GM23248 (cell line): Measurements from ENCODE around the gene AP1M1. TPM values are rescaled to one million over a fixed set of nuclear protein-coding genes. Genes with fewer than 3 reads are reported as not detected.
A peak's percentile ranks its signal among the peaks of the same experiment; 100 is the strongest.

Experiments used
- DNase-seq: peaks from one replicate; pipeline ENCODE4 v3.0.0-alpha.2; 2015
- H2AFZ ChIP-seq: fragments of 200-600 bp; sonication (generic); 2 replicates; pipeline ENCODE4 v1.6.1; 2016; ENCODE audit warnings: antibody characterized with exemption
- H3F3A ChIP-seq: fragments of 200-600 bp; sonication (generic); 2 replicates; pipeline ENCODE4 v1.6.1; 2016; ENCODE audit warnings: mild to moderate bottlenecking, antibody characterized with exemption, mixed run types; ENCODE audit not compliant: insufficient read depth
- H3K27ac ChIP-seq: fragments of 200-600 bp; sonication (generic); 2 replicates; pipeline ENCODE4 v1.5.1; 2016; ENCODE audit warnings: mild to moderate bottlenecking
- H3K27me3 ChIP-seq: fragments of 200-600 bp; sonication (generic); replicated peaks from 2 replicates; pipeline ENCODE4 v1.6.1; 2016; ENCODE audit warnings: mild to moderate bottlenecking; ENCODE audit not compliant: insufficient read depth
- H3K36me3 ChIP-seq: fragments of 200-600 bp; sonication (generic); 2 replicates; pipeline ENCODE4 v1.6.1; 2016; ENCODE audit warnings: low read depth, mild to moderate bottlenecking
- H3K4me1 ChIP-seq: fragments of 200-600 bp; sonication (generic); 2 replicates; pipeline ENCODE4 v1.6.1; 2016; ENCODE audit warnings: mild to moderate bottlenecking; ENCODE audit not compliant: insufficient read depth
- H3K4me2 ChIP-seq: fragments of 200-600 bp; sonication (generic); one replicate; pipeline ENCODE4 v1.6.1; 2016; ENCODE audit warnings: mild to moderate bottlenecking; ENCODE audit not compliant: unreplicated experiment
- H3K4me3 ChIP-seq: fragments of 200-600 bp; sonication (generic); 2 replicates; pipeline ENCODE4 v1.5.1; 2016; ENCODE audit warnings: mild to moderate bottlenecking
- H3K79me2 ChIP-seq: fragments of 200-600 bp; sonication (generic); 2 replicates; pipeline ENCODE4 v1.6.1; 2016; ENCODE audit warnings: mild to moderate bottlenecking; ENCODE audit not compliant: insufficient read depth
- H3K9ac ChIP-seq: fragments of 200-600 bp; sonication (generic); 2 replicates; pipeline ENCODE4 v1.6.1; 2016; ENCODE audit warnings: mild to moderate bottlenecking
- H3K9me2 ChIP-seq: fragments of 200-600 bp; sonication (generic); 2 replicates; pipeline ENCODE4 v1.6.1; 2016; ENCODE audit warnings: mixed run types, mild to moderate bottlenecking, moderate library complexity; ENCODE audit not compliant: insufficient read depth
- H3K9me3 ChIP-seq: fragments of 200-600 bp; sonication (generic); one replicate; pipeline ENCODE4 v1.6.1; 2017; ENCODE audit warnings: low read depth
- H4K20me1 ChIP-seq: fragments of 200-600 bp; sonication (generic); 2 replicates; pipeline ENCODE4 v1.6.0; 2016; ENCODE audit not compliant: insufficient read depth
- EZH2 ChIP-seq: fragments of 200-600 bp; sonication (generic); IDR thresholded peaks from 2 replicates; pipeline ENCODE4 v1.6.1; 2018; ENCODE audit warnings: antibody characterized with exemption, mild to moderate bottlenecking; ENCODE audit not compliant: insufficient read depth, poor library complexity, severe bottlenecking
- EZH2phosphoT487 ChIP-seq: fragments of 200-600 bp; sonication (generic); IDR thresholded peaks from 2 replicates; pipeline ENCODE4 v1.6.1; 2018; ENCODE audit warnings: antibody characterized with exemption, moderate library complexity, mild to moderate bottlenecking, low read depth; ENCODE audit not compliant: insufficient read depth
- WGBS, 2 experiments: methylation state at CpG; one replicate each; pipeline ENCODE4 v1.1.6; 2015 to 2017; ENCODE audit warnings: low lambda C conversion rate in 2 of 2, low coverage in 1 of 2; ENCODE audit errors: missing lambda C conversion rate in 2 of 2; 5-methylcytosine and 5-hydroxymethylcytosine counted together
- in situ Hi-C: fragments of 300-500 bp; cut with MboI; formaldehyde crosslinking; loops from 2 replicates; pipeline ENCODE4 v1.15.0; 2020
- polyA plus RNA-seq: library from polyadenylated mRNA; unstranded; fragments of >200 nt; fragmentation: Nextera tagmentation; extraction: Ambion mirVana; gene quantifications from 2 replicates; pipeline ENCODE4 v1.2.1, GENCODE V29; 2016
- total RNA-seq: library from RNA; depleted of rRNA; stranded (reverse); fragments of >200 nt; shearing (Covaris generic); gene quantifications from 2 replicates; pipeline ENCODE4 v1.2.3, GENCODE V29; 2014

Gene AP1M1
- total and polyA plus RNA-seq, 2 experiments from 2014 or later, result 90.0 to 96.2 TPM

GRCh38 chr19:16202320-16203255, 4.9 kb downstream of the AP1M1 start:
- no peak overlapping the region for H2AFZ ChIP-seq
- H3K9me3 ChIP-seq, result no peaks in the 10 kb centered on the region
- H3F3A ChIP-seq, result no peaks in the 10 kb centered on the region
- no peak overlapping the region for H3K27ac ChIP-seq
- no peak overlapping the region for H3K4me3 ChIP-seq
- no peaks in the 10 kb centered on the region for H4K20me1 ChIP-seq
- in situ Hi-C loops, result no loop called here
- TF ChIP-seq EZH2phosphoT487 (no peak), EZH2 (no peak)
- WGBS, 2 experiments, result 82 to 87% methylated on average over 22 of the region's 22 CpGs
- 0 out of 2 replicates have a peak, but pooled peaks cover 18% of the 10 kb centered on the region for H3K4me1 ChIP-seq
- H3K27me3 ChIP-seq, result no peaks in the 10 kb centered on the region
- no peak overlapping the region for H3K4me2 ChIP-seq
- no peak overlapping the region for H3K9ac ChIP-seq
- peak; percentile 49 for DNase-seq
- H3K79me2 ChIP-seq, result peaks cover 65% of the 10 kb centered on the region
- H3K36me3 ChIP-seq, result peaks cover 8% of the 10 kb centered on the region; the same call in 1 of the 2 replicates
- no peaks in the 10 kb centered on the region for H3K9me2 ChIP-seq

- Histone ChIP-seq H3F3A (no peaks in the 10 kb centered on the region), H2AFZ (no peak overlapping the region), H3K4me3 (no peak overlapping the region), H3K9ac (no peak overlapping the region), H3K27me3 (no peaks in the 10 kb centered on the region), H4K20me1 (no peaks in the 10 kb centered on the region), H3K27ac (no peak overlapping the region), H3K4me1 (0 out of 2 replicates have a peak, but pooled peaks cover 18% of the 10 kb centered on the region), H3K9me2 (no peaks in the 10 kb centered on the region), H3K9me3 (no peaks in the 10 kb centered on the region), H3K79me2 (peaks cover 59% of the 10 kb centered on the region), H3K4me2 (no peak overlapping the region), H3K36me3 (peaks cover 8% of the 10 kb centered on the region; the same call in 1 of the 2 replicates)
- in situ Hi-C loops, result no loop called here
- no peak for TF ChIP-seq EZH2phosphoT487
- no peak for TF ChIP-seq EZH2
- 91 to 92% methylated on average over 19 of the region's 19 CpGs for WGBS, 2 experiments
- no peak for DNase-seq
Observed at GRCh38 chr19:16203256-16204004, 5.7 kb downstream of the AP1M1 start.

DNA sequence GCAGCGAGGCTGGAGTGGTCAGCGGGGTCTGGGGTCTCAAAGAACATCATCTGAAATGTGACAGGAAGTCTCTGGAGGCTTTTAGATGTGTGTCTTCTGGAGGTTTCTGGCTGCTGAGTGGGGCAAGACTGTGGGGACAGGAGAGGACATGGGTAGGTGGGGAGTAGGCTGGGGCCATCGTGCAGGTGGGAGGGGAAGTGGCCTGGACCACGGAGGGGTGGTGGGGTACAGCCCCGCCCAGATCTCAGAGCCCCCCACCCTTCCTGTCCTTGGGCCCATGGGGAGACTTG, 6.2 kb downstream of the AP1M1 start:
- Histone ChIP-seq H3K27me3 (no peaks in the 10 kb centered on the region), H3K9me2 (no peaks in the 10 kb centered on the region), H4K20me1 (no peaks in the 10 kb centered on the region), H3K9me3 (no peaks in the 10 kb centered on the region), H2AFZ (no peak overlapping the region), H3K36me3 (peaks cover 9% of the 10 kb centered on the region; the same call in 1 of the 2 replicates), H3K27ac (no peak overlapping the region), H3K4me2 (no peak overlapping the region), H3K4me3 (no peak overlapping the region), H3K9ac (no peak overlapping the region), H3F3A (no peaks in the 10 kb centered on the region), H3K79me2 (peaks cover 54% of the 10 kb centered on the region), H3K4me1 (0 out of 2 replicates have a peak, but pooled peaks cover 15% of the 10 kb centered on the region)
- 89 to 96% methylated on average over 2 to 5 of the region's 5 CpGs for WGBS, 2 experiments
- TF ChIP-seq EZH2phosphoT487 (no peak), EZH2 (no peak)
- DNase-seq, result no peak
- in situ Hi-C loops, result no loop called here

GRCh38 chr19:16205205-16206045, 7.7 kb downstream of the AP1M1 start:
- peaks cover 21% of the 10 kb centered on the region for H3K36me3 ChIP-seq
- no peak for TF ChIP-seq EZH2phosphoT487
- TF ChIP-seq EZH2, result no peak
- no peak overlapping the region for H2AFZ ChIP-seq
- H4K20me1 ChIP-seq, result no peaks in the 10 kb centered on the region
- DNase-seq, result no peak
- no peak overlapping the region for H3K4me3 ChIP-seq
- H3K27me3 ChIP-seq, result no peaks in the 10 kb centered on the region
- no peaks in the 10 kb centered on the region for H3K9me3 ChIP-seq
- H3K4me2 ChIP-seq, result no peak overlapping the region
- in situ Hi-C loops, result no loop called here
- 82 to 86% methylated on average over 11 of the region's 11 CpGs for WGBS, 2 experiments
- no peaks in the 10 kb centered on the region for H3F3A ChIP-seq
- peaks cover 53% of the 10 kb centered on the region for H3K79me2 ChIP-seq
- H3K9me2 ChIP-seq, result no peaks in the 10 kb centered on the region
- no peak overlapping the region for H3K27ac ChIP-seq
- H3K9ac ChIP-seq, result no peak overlapping the region
- H3K4me1 ChIP-seq, result 0 out of 2 replicates have a peak, but pooled peaks cover 4% of the 10 kb centered on the region
